T1000 (cell line): ENCODE results near the gene ACTN3.
"Not testable (repeated sequence)": the region's sequence is repeated elsewhere in the genome, so short reads cannot be mapped to it uniquely, and the experiment has no call there.

Experiments used
- DNase-seq: peaks from one replicate; lab custom pipeline; 2025; ENCODE audit warnings: mixed read lengths; lab: John Stamatoyannopoulos, UW

ACTN3 gene

GRCh38 chr11:66566221-66566620, 19.5 kb downstream of the ACTN3 start:
- DNase-seq: no peak

GRCh38 chr11:66567787-66568123, 21.1 kb downstream of the ACTN3 start:
- DNase-seq: no peak

GRCh38 chr11:66568124-66568916, 21.6 kb downstream of the ACTN3 start, which contains the start of gene CTSF:
CTSF (minus strand) TSS chr11:66568606; CDS start chr11:66568486, 120 bp downstream.
- peak; percentile 61 for DNase-seq

GRCh38 chr11:66569076-66569475, 22.4 kb downstream of the ACTN3 start:
- no peak for DNase-seq

- DNase-seq: no peak
Observed at GRCh38 chr11:66570079-66570849, 23.6 kb downstream of the ACTN3 start.

GRCh38 chr11:66570850-66571180, 24.1 kb downstream of the ACTN3 start:
- no peak for DNase-seq

- peak; percentile 25 for DNase-seq
Observed at GRCh38 chr11:66579017-66579606, 32.4 kb downstream of the ACTN3 start.

- DNase-seq: no peak
Observed at GRCh38 chr11:66580803-66581202, 34.1 kb downstream of the ACTN3 start.

GRCh38 chr11:66581261-66581660, 34.6 kb downstream of the ACTN3 start:
- no peak for DNase-seq

- not testable (repeated sequence) for DNase-seq
Observed at GRCh38 chr11:66582565-66583147, 36.0 kb downstream of the ACTN3 start.

- DNase-seq: not testable (repeated sequence)
Observed at GRCh38 chr11:66585447-66585846, 38.7 kb downstream of the ACTN3 start.

GRCh38 chr11:66586136-66586535, 39.4 kb downstream of the ACTN3 start:
- DNase-seq: no peak

- not testable (repeated sequence) for DNase-seq
Observed at GRCh38 chr11:66589315-66589714, 42.6 kb downstream of the ACTN3 start.

- DNase-seq: no peak
Observed at GRCh38 chr11:66589996-66590675, 43.4 kb downstream of the ACTN3 start.

- DNase-seq: no peak
Observed at GRCh38 chr11:66591175-66591574, 44.5 kb downstream of the ACTN3 start.

- peak; percentile 95 for DNase-seq
Observed at GRCh38 chr11:66592457-66593302, 46.0 kb downstream of the ACTN3 start, which contains the start of the genes CCDC87 and CCS. CCDC87 (minus strand) TSS chr11:66593063; CDS start chr11:66593015, 48 bp downstream. CCS (plus strand) TSS chr11:66593185; CDS start chr11:66593262, 77 bp downstream.

GRCh38 chr11:66593303-66593635, 46.6 kb downstream of the ACTN3 start:
- DNase-seq: no peak

- DNase-seq: no peak
Observed at GRCh38 chr11:66593650-66594049, 46.9 kb downstream of the ACTN3 start.

GRCh38 chr11:66595245-66595904, 48.7 kb downstream of the ACTN3 start:
- no peak for DNase-seq

- no peak for DNase-seq
Observed at GRCh38 chr11:66598993-66599392, 52.3 kb downstream of the ACTN3 start.
